ENCODE measurements around the gene CC2D2B.

DNA sequence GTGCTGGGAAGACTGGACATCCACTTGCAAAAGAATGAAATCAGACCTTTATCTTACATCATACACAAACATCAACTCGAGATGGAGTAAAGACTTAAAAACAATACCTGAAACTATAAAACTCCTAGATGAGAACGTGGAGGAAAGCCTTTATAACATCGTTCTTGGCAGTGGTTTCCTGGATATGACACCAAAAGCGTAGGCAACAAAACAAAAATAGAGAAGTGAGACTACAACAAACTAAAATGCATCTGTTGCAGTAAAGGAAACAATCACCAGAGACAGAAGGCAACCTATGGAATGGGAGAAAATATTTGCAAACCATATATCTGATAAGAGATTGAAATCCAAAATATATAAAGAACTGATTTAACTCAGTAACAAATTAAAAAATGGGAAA is 33.3 kb downstream of the CC2D2B start:
- TF ChIP-seq, protein P1, sequence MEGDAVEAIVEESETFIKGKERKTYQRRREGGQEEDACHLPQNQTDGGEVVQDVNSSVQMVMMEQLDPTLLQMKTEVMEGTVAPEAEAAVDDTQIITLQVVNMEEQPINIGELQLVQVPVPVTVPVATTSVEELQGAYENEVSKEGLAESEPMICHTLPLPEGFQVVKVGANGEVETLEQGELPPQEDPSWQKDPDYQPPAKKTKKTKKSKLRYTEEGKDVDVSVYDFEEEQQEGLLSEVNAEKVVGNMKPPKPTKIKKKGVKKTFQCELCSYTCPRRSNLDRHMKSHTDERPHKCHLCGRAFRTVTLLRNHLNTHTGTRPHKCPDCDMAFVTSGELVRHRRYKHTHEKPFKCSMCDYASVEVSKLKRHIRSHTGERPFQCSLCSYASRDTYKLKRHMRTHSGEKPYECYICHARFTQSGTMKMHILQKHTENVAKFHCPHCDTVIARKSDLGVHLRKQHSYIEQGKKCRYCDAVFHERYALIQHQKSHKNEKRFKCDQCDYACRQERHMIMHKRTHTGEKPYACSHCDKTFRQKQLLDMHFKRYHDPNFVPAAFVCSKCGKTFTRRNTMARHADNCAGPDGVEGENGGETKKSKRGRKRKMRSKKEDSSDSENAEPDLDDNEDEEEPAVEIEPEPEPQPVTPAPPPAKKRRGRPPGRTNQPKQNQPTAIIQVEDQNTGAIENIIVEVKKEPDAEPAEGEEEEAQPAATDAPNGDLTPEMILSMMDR (conservative IDR thresholded peaks at IDR 0.05), result no peak
- TF ChIP-seq EZH2 (IDR thresholded peaks at IDR 0.05; ENCODE audit: low read depth), result no peak

All from PC-9 (cell line).